GM18517 (cell line): Measurements from ENCODE around the gene DEGS1.

Experiments
- ATAC-seq: cut with Tn5 transposase; IDR thresholded peaks from one replicate; pipeline ENCODE4 v1.9.1; 2021; ENCODE audit warnings: mild to moderate bottlenecking, moderate library complexity; ENCODE audit not compliant: unreplicated experiment

DEGS1 gene

DNA sequence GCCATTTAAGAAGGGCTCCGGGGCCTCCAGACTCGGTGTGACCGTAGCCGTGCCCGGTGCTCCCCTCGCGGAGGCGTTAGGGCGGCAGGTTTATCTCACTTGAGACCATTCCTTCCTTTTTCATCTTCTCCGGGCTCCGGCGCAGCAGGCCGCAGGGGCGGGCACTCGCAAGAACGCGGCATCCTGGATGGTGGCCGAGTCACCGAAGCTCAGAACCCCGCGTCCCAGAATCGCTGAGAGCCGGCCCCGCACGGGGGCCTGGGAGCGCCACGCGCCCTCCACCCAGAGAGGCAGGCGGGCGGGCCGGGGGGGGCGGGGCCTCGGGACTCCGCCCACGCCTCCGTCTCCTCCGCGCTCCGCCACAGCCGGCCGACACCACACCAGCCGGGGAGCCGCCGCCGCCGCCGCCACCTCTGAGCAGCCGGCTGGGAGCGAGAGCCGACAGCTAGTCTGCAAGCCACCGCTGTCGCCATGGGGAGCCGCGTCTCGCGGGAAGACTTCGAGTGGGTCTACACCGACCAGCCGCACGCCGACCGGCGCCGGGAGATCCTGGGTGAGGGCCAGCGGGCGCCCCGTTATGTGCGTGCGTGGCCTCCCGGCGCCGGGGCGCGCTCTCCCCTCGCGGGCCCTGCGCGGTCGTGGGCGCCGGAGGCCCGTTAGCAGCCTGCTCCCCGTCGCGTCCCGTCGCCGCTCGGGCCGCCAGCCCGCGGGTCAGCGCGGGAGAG, at the start of gene DEGS1:
TSS of gene DEGS1 (plus strand) at position 375 of the 725 bp plus-strand sequence. CDS start at position 472, 97 bp downstream.
- peak; percentile 58 for ATAC-seq

GRCh38 chr1:224133741-224134299, 49.2 kb upstream of the DEGS1 start:
- ATAC-seq: no peak

DNA sequence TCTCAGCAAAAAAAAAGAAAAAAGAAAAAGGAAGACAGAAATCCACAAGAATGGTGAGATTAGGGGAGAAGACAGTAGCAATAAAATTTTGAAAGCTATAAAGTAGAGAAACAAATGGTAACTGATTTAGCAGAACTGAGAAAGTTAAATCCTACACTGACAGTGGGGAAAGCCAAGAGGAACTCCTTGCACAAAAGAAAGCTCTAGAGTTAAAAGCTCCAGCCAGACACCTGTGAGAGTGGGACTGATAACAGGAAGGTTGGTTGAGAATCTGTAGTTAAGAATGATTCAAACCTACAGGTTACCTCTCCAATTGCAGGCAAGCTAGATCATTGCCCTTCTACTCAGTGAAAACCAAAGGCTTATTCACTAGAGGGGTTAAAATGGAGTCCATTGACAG, 45.5 kb upstream of the DEGS1 start:
- ATAC-seq: no peak

- ATAC-seq: no peak
These were observed 44.8 kb upstream of the DEGS1 start for GRCh38 chr1:224138198-224138597.

GRCh38 chr1:224141693-224142092, 41.3 kb upstream of the DEGS1 start:
- ATAC-seq: no peak

DNA sequence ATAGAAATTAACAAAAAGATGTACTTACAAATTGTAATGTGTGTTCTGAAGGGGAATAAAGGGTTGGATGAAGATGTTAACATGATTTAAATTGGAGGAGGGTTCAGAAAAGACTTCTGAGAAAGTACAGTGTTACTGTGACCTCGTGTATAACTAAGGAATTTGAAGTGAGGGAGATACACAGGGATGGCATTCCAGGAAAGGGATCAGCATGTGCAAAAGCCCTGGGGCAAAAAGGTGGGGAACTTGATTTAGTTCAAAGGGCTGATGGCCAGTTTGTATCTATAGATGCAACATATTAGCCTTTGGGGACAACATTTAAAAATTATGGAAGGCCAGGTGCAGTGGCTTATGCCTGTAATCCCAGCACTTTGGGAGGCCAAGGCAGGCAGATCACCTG, 33.3 kb upstream of the DEGS1 start:
- no peak for ATAC-seq

GRCh38 chr1:224151117-224151516, 31.9 kb upstream of the DEGS1 start:
- no peak for ATAC-seq

DNA sequence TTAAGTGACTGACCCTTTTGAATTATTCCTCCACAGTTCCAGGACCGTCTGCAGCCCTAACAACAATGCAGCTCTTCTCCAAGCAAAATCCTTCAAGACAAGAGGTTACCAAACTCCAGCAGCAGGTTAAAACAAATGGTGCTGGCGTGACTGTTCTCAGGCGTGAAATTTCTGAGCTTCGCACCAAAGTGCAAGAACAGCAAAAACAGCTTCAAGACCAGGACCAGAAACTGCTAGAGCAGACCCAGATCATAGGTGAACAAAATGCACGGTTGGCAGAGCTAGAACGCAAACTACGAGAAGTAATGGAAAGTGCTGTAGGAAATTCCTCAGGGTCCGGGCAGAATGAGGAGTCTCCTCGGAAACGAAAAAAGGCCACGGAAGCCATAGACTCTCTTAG, 25.7 kb upstream of the DEGS1 start:
- no peak for ATAC-seq

DNA sequence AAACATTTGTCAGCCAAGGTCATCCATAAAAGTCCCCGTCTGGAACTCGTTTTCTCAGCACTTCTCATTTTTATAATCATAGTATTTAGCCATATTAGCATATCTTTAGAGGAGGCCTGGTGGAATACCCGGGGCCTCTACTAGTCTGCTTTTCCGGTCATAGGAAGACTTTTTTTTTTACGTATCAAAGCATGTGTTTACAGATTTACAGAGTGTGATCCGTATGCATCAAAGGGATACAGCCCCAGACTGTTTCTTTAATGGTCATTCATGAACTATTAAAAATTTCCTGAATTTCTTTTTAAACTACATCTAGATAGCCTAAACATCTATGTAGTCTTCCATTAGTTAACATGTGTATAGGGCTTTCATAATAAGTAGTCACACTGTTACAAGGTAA, 23.5 kb upstream of the DEGS1 start:
- no peak for ATAC-seq

DNA sequence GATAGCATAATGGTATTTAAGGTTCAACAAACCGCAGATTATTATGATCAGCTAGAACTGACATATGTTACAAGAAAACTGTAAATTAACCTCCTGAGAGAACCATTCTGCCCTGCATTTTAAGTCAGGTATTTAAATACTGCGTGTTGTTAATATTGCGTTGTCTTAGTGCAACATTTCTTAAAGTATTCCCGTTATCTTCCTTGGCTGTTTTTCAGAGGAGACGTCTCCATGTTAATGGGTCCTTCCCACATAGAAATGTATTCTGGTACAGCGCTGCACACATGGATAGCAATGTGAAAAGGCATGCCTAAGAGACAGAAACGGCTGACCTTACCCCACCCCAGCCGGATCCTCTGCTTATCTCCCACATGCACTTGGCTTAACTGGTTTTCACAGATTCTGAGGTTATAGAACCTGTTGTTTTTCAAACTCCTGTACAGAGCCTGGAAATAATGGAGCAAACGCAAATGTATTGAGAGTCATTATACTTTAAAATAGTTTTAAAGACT, 22.8 kb upstream of the DEGS1 start:
- no peak for ATAC-seq

DNA sequence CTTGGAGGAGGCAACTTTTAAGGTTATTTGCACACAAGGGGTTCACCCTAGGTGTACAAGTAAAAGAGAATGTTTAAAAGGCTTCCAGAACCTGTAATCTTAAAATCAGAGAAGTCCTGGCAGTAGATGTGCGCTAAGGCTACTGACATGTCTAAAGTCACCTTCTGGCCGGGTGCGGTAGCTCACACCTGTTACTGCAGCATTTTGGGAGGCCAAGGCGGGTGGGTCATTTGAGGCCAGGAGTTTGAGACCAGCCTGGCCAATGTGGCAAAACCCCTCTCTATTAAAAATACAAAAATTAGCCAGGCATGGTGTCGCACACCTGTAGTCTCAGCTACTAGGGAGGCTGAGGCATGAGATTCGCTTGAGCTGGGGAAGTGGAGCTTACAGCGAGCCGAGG, 20.3 kb upstream of the DEGS1 start:
- ATAC-seq: no peak

GRCh38 chr1:224163311-224163710, 19.7 kb upstream of the DEGS1 start:
- ATAC-seq: no peak

GRCh38 chr1:224168859-224169380, 14.1 kb upstream of the DEGS1 start:
- peak; percentile 89 for ATAC-seq

DNA sequence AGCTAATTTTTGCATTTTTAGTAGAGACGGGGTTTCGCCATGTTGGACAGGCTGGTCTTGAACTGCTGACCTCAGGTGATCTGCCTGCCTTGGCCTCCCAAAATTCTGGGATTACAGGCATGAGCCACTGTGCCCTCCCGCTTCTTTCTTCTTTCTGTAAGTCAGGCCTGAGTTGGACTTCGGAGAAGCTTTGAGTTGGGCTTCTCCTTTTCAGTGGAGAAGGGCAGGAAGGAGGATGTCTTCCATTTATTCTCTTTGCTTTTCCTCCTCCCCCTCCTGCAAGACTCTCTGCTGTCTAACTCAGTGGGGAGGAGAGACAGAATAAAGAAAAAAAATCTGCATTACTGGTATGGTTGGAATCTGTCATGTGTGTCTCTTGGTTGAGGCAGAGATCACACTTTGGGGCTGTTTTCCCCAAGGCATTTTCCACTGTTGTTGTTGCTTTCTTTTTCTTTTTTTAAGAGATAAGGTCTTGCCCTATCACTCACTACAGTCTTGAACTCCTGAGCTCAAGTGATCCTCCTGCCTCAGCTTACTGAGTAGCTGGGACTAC, 13.2 kb upstream of the DEGS1 start:
- no peak for ATAC-seq

DNA sequence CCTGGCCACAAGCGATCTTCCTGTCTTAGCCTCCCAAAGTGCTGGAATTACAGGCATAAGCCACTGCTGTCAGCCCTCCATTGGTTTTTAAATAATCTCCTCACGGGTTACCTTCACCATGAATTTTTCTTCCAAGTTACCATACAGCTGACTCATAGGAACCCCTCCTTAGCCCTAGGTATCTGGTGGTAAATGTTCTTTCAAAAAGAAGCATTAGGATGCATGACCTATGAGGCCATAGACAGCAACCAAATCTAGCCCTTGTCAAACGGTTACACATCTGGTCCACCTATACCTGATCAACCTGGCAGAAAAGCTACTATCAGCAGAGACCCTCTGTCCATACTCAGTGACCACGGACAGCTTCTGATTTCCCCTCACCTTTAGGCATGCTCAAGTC, 12.7 kb upstream of the DEGS1 start:
- no peak for ATAC-seq

GRCh38 chr1:224170748-224171478, 12.1 kb upstream of the DEGS1 start:
- no peak for ATAC-seq

- no peak for ATAC-seq
These were observed 10.8 kb upstream of the DEGS1 start for GRCh38 chr1:224172229-224172628.

- no peak for ATAC-seq
These were observed 9.5 kb upstream of the DEGS1 start for GRCh38 chr1:224173523-224173922.

DNA sequence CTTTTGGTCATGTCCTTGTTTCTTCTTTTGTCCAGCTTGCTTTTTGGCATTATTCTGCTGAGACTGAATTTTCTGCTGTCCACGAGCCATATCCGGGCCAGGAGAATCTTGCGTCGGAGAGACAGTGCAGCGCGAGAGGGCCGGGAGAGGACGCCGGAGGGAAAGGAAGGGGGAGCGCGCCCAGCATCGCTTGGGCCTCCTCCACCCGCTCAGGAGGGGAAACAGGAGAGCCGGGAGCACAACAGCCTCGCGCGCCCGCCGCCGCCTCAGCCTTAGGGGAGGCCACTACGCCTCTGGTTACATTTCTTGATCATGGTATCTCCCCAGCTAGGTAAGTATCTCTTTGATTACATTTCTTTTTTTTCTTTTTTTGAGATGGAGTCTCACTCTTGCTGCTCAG, 7.4 kb upstream of the DEGS1 start:
- no peak for ATAC-seq

- no peak for ATAC-seq
These were observed 5.6 kb upstream of the DEGS1 start for GRCh38 chr1:224177356-224177999.

DNA sequence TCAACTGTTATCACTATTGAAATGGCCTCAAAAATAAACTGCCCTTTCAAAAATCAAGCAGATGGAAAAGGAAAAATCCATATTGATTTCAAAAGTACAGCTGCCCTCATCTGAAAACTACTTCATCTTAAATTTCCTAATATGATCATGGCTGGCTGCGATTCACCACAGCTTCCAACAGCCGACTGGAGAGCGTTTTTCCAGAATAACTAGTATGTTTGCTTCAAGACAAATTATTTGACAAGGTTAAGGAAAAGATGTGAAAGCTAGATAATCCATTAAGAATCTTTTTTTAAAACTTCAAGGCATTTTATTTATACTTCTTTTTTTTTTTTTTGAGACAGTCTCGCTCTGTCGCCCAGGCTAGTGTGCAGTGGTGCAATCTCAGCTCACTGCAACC, 4.1 kb upstream of the DEGS1 start:
- no peak for ATAC-seq
